ENCODE results near the gene ZFYVE19. TPM values are rescaled to one million over a fixed set of nuclear protein-coding genes. Genes with fewer than 3 reads are reported as not detected.
"Not testable (repeated sequence)": the region's sequence is repeated elsewhere in the genome, so short reads cannot be mapped to it uniquely, and the experiment has no call there.

The ZFYVE19 gene
- total RNA-seq, 2 experiments from 2014 or later: 28.2 TPM

GRCh38 chr15:40847223-40847961 lies 40.5 kb downstream of the ZFYVE19 start:
- peaks cover 25% of the 10 kb centered on the region for H3K4me1 Mint-ChIP-seq
- DNase-seq (no peak), ATAC-seq (no peak)
- H3K4me3 Mint-ChIP-seq: no peak overlapping the region
- no peaks in the 10 kb centered on the region for H3K9me3 Mint-ChIP-seq (ENCODE audit: low read depth)
- peaks cover 16% of the 10 kb centered on the region for H3K27me3 Mint-ChIP-seq
- H3K27ac Mint-ChIP-seq: no peak overlapping the region
- no peaks in the 10 kb centered on the region for H3K36me3 Mint-ChIP-seq
- CTCF ChIA-PET: interaction anchor here (1.7 to 2.9 kb wide), 2 partner anchors 11 to 45 kb away, joined by 5 to 33 read pairs; no protein-coding TSS in a partner anchor

DNA sequence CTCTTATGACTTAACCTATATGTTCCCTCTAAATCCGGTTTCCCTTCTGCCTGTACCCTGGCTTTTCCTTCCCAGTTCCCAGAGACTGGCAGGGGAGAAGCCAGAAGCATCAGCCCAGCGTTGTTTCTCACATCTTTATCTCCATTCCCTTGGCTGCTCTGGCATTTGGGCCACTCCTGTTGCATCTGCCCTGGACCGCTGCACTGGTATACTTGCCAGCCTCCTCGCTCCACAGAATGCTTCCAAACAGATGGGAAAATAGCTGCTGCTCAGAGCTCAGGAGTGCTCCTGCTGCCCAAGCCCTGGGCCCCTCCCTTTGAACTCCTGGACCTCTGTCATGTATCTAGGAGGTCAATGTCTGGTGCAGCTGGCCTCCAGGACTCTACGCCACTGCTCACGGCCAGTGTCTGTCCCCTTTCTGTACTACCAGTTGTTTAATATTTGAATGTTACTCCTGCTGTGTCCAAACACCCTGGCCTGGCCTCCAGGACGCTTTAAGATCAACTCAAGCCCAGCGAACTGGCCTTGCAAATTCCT lies 43.8 kb downstream of the ZFYVE19 start:
- no peaks in the 10 kb centered on the region for H3K36me3 Mint-ChIP-seq
- peaks cover 1% of the 10 kb centered on the region for H3K27me3 Mint-ChIP-seq
- no peak overlapping the region for H3K27ac Mint-ChIP-seq
- ATAC-seq (no peak), DNase-seq (no peak)
- no peak overlapping the region for H3K4me3 Mint-ChIP-seq
- peaks cover 13% of the 10 kb centered on the region for H3K4me1 Mint-ChIP-seq
- H3K9me3 Mint-ChIP-seq (ENCODE audit: low read depth): no peaks in the 10 kb centered on the region
- CTCF ChIA-PET: interaction anchor here (0.6 to 1.8 kb wide), 4 partner anchors 41 to 261 kb away, joined by 3 to 9 read pairs (median 3); partner anchors contain the start of gene VPS18

GRCh38 chr15:40852529-40852928 lies 45.6 kb downstream of the ZFYVE19 start:
- DNase-seq: no peak
- H3K4me3 Mint-ChIP-seq: no peak overlapping the region
- H3K36me3 Mint-ChIP-seq: no peaks in the 10 kb centered on the region
- CTCF ChIA-PET: interaction anchor here (1.6 kb wide), 1 partner anchor 42 kb away, joined by 9 read pairs; the partner anchor contains the start of gene VPS18
- H3K4me1 Mint-ChIP-seq: peaks cover 7% of the 10 kb centered on the region
- H3K9me3 Mint-ChIP-seq (ENCODE audit: low read depth): no peaks in the 10 kb centered on the region
- H3K27me3 Mint-ChIP-seq: no peaks in the 10 kb centered on the region
- no peak overlapping the region for H3K27ac Mint-ChIP-seq
- no peak for ATAC-seq

GRCh38 chr15:40853241-40853890 lies 46.5 kb downstream of the ZFYVE19 start:
- CTCF ChIA-PET: interaction anchor here (2.2 kb wide), 1 partner anchor 38 kb away, joined by 14 read pairs; no protein-coding TSS in a partner anchor
- Mint-ChIP-seq H3K27me3 (no peaks in the 10 kb centered on the region), H3K4me1 (peaks cover 11% of the 10 kb centered on the region), H3K27ac (no peak overlapping the region), H3K36me3 (no peaks in the 10 kb centered on the region), H3K9me3 (ENCODE audit: low read depth) (no peaks in the 10 kb centered on the region), H3K4me3 (no peak overlapping the region)
- DNase-seq: no peak
- no peak for ATAC-seq

DNA sequence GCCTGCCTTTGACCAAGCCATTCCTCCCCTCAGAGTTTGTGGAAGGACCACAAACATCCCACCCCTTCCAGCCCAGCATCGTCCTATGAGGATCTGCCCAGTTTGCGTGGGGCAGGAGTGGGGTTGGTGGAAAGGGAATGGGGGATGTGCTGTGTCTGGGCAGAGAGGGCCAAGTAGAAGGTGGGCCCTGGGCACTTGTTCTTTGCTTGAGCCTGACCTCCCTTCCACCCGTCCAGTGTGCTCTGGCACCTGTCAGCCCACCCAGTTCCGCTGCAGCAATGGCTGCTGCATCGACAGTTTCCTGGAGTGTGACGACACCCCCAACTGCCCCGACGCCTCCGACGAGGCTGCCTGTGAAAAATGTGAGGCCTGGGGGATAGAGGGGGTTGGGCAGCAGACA lies 47.3 kb downstream of the ZFYVE19 start:
- no peaks in the 10 kb centered on the region for H3K36me3 Mint-ChIP-seq
- no peak overlapping the region for H3K4me3 Mint-ChIP-seq
- H3K27ac Mint-ChIP-seq: no peak overlapping the region
- no peaks in the 10 kb centered on the region for H3K9me3 Mint-ChIP-seq (ENCODE audit: low read depth)
- H3K27me3 Mint-ChIP-seq: no peaks in the 10 kb centered on the region
- DNase-seq (no peak), ATAC-seq (no peak)
- CTCF ChIA-PET: interaction anchor here (2.2 to 7.9 kb wide), 3 partner anchors 20 to 45 kb away, joined by 14 to 406 read pairs (median 180); partner anchors contain the start of genes RHOV and VPS18
- H3K4me1 Mint-ChIP-seq: peaks cover 16% of the 10 kb centered on the region

GRCh38 chr15:40855706-40856234 lies 48.9 kb downstream of the ZFYVE19 start:
- ATAC-seq (no peak), DNase-seq (no peak)
- Mint-ChIP-seq H3K27ac (no peak overlapping the region), H3K4me1 (peaks cover 20% of the 10 kb centered on the region), H3K36me3 (no peaks in the 10 kb centered on the region), H3K4me3 (no peak overlapping the region), H3K9me3 (ENCODE audit: low read depth) (no peaks in the 10 kb centered on the region), H3K27me3 (peaks cover 4% of the 10 kb centered on the region)
- CTCF ChIA-PET: interaction anchor here (0.9 to 7.9 kb wide), 6 partner anchors 18 to 43 kb away, joined by 3 to 406 read pairs (median 97); partner anchors contain the start of genes RHOV and VPS18

DNA sequence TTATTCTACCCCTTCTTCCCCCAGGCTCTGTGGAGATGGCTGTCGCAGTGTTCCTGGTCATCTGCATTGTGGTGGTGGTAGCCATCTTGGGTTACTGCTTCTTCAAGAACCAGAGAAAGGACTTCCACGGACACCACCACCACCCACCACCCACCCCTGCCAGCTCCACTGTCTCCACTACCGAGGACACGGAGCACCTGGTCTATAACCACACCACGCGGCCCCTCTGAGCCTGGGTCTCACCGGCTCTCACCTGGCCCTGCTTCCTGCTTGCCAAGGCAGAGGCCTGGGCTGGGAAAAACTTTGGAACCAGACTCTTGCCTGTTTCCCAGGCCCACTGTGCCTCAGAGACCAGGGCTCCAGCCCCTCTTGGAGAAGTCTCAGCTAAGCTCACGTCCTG lies 49.9 kb downstream of the ZFYVE19 start:
- Mint-ChIP-seq H3K9me3 (ENCODE audit: low read depth) (no peaks in the 10 kb centered on the region), H3K36me3 (no peaks in the 10 kb centered on the region), H3K27me3 (peaks cover 4% of the 10 kb centered on the region), H3K4me3 (no peak overlapping the region), H3K4me1 (peaks cover 20% of the 10 kb centered on the region), H3K27ac (no peak overlapping the region)
- CTCF ChIA-PET: interaction anchor here (1.3 to 7.9 kb wide), 13 partner anchors 10 to 200 kb away, joined by 3 to 406 read pairs (median 22); partner anchors contain the start of genes RHOV, SPINT1 and VPS18
- ATAC-seq (no peak), DNase-seq (no peak)

GRCh38 chr15:40857601-40858341 lies 50.9 kb downstream of the ZFYVE19 start:
- ATAC-seq: peak; percentile 91
- peaks cover 20% of the 10 kb centered on the region for H3K4me1 Mint-ChIP-seq
- no peak overlapping the region for H3K27ac Mint-ChIP-seq
- no peaks in the 10 kb centered on the region for H3K36me3 Mint-ChIP-seq
- peaks cover 6% of the 10 kb centered on the region for H3K27me3 Mint-ChIP-seq
- no peak overlapping the region for H3K4me3 Mint-ChIP-seq
- no peaks in the 10 kb centered on the region for H3K9me3 Mint-ChIP-seq (ENCODE audit: low read depth)
- DNase-seq: peak; percentile 89
- CTCF ChIA-PET: interaction anchor here (0.5 to 7.9 kb wide), 49 partner anchors 8 to 1111 kb away, joined by 3 to 406 read pairs (median 4); partner anchors contain the start of genes DNAJC17, RAD51, RHOV and RPUSD2

GRCh38 chr15:40858706-40859105 lies 51.8 kb downstream of the ZFYVE19 start:
- Mint-ChIP-seq H3K4me3 (no peak overlapping the region), H3K27me3 (peaks cover 8% of the 10 kb centered on the region), H3K9me3 (ENCODE audit: low read depth) (no peaks in the 10 kb centered on the region), H3K36me3 (no peaks in the 10 kb centered on the region), H3K27ac (no peak overlapping the region), H3K4me1 (peaks cover 20% of the 10 kb centered on the region)
- no peak for DNase-seq
- CTCF ChIA-PET: interaction anchor here (0.6 to 7.9 kb wide), 48 partner anchors 9 to 536 kb away, joined by 3 to 406 read pairs (median 4); partner anchors contain the start of genes DLL4, DNAJC17, INAFM2 and RAD51
- no peak for ATAC-seq

- peaks cover 20% of the 10 kb centered on the region for H3K4me1 Mint-ChIP-seq
- no peaks in the 10 kb centered on the region for H3K9me3 Mint-ChIP-seq (ENCODE audit: low read depth)
- ATAC-seq: peak; percentile 88
- DNase-seq: peak; percentile 91
- no peak overlapping the region for H3K4me3 Mint-ChIP-seq
- CTCF ChIA-PET: interaction anchor here (0.6 to 7.9 kb wide), 45 partner anchors 10 to 536 kb away, joined by 3 to 406 read pairs (median 4); partner anchors contain the start of genes CHP1, DLL4, DNAJC17 and INAFM2
- H3K27ac Mint-ChIP-seq: no peak overlapping the region
- peaks cover 8% of the 10 kb centered on the region for H3K27me3 Mint-ChIP-seq
- no peaks in the 10 kb centered on the region for H3K36me3 Mint-ChIP-seq
These were observed 52.4 kb downstream of the ZFYVE19 start for GRCh38 chr15:40859206-40859851.

GRCh38 chr15:40861147-40861546 lies 54.3 kb downstream of the ZFYVE19 start:
- DNase-seq; H3K27ac Mint-ChIP-seq; H3K36me3 Mint-ChIP-seq; H3K27me3 Mint-ChIP-seq; H3K4me3 Mint-ChIP-seq; ATAC-seq; H3K9me3 Mint-ChIP-seq (ENCODE audit: low read depth): not testable (repeated sequence)
- H3K4me1 Mint-ChIP-seq: peaks cover 20% of the 10 kb centered on the region
- CTCF ChIA-PET: interaction anchor here (1.0 to 7.9 kb wide), 4 partner anchors 13 to 38 kb away, joined by 5 to 406 read pairs (median 202); partner anchors contain the start of genes RHOV, SPINT1 and VPS18

Data from activated CD8-positive, alpha-beta memory T cell treated with anti-CD3 and anti-CD28 coated beads, Interleukin-2, amount 10 ng/mL, durations not matched to agents 7 days and 5 days (primary cell).